T follicular helper cell (primary cell): Measurements from ENCODE around the gene ITK.
"Not testable (repeated sequence)": the region's sequence is repeated elsewhere in the genome, so short reads cannot be mapped to it uniquely, and the experiment has no call there.

ENCODE experiments used
- DNase-seq: peaks from one replicate; pipeline ENCODE4 v3.0.0-alpha.2; 2020; ENCODE audit warnings: low read depth

Gene ITK

GRCh38 chr5:157210652-157211051 lies 30.0 kb downstream of the ITK start:
- DNase-seq: not testable (repeated sequence)

GRCh38 chr5:157212307-157212706 lies 31.7 kb downstream of the ITK start:
- DNase-seq: no peak

GRCh38 chr5:157213527-157214243 lies 33.0 kb downstream of the ITK start:
- DNase-seq: no peak

- DNase-seq: no peak
Measured at GRCh38 chr5:157214415-157214814, 33.8 kb downstream of the ITK start.

GRCh38 chr5:157214861-157215513 lies 34.3 kb downstream of the ITK start:
- no peak for DNase-seq

- DNase-seq: no peak
Measured at GRCh38 chr5:157215514-157216167, 35.0 kb downstream of the ITK start.

- no peak for DNase-seq
Measured at GRCh38 chr5:157216391-157217142, 35.9 kb downstream of the ITK start.

GRCh38 chr5:157217289-157218024 lies 36.8 kb downstream of the ITK start:
- DNase-seq: peak; percentile 40

- no peak for DNase-seq
Measured at GRCh38 chr5:157219491-157220271, 39.0 kb downstream of the ITK start.

- DNase-seq: no peak
Measured at GRCh38 chr5:157221959-157222358, 41.3 kb downstream of the ITK start.

- peak; percentile 54 for DNase-seq
Measured at GRCh38 chr5:157222506-157223230, 42.0 kb downstream of the ITK start.

GRCh38 chr5:157225469-157226422 lies 45.1 kb downstream of the ITK start:
- DNase-seq: no peak

GRCh38 chr5:157230610-157231009 lies 50.0 kb downstream of the ITK start:
- DNase-seq: no peak

- no peak for DNase-seq
Measured at GRCh38 chr5:157232706-157233105, 52.1 kb downstream of the ITK start.

- no peak for DNase-seq
Measured at GRCh38 chr5:157233515-157233914, 52.9 kb downstream of the ITK start.

GRCh38 chr5:157236423-157236822 lies 55.8 kb downstream of the ITK start:
- DNase-seq: no peak

- DNase-seq: no peak
Measured at GRCh38 chr5:157241483-157241882, 60.8 kb downstream of the ITK start.

GRCh38 chr5:157244704-157245103 lies 64.1 kb downstream of the ITK start:
- DNase-seq: not testable (repeated sequence)

GRCh38 chr5:157245476-157245875 lies 64.8 kb downstream of the ITK start:
- DNase-seq: no peak
